Activated CD8-positive, alpha-beta memory T cell treated with anti-CD3 and anti-CD28 coated beads, Interleukin-2, amount 50 U/mL, for 48 hours (primary cell): ENCODE measurements around the gene NR6A1.

Experiments
- DNase-seq: peaks from one replicate; pipeline ENCODE4 v3.0.0-alpha.2; 2020

The NR6A1 gene

GRCh38 chr9:124795881-124796431 lies 24.8 kb upstream of the NR6A1 start:
- no peak for DNase-seq

GRCh38 chr9:124794902-124795491 lies 23.9 kb upstream of the NR6A1 start:
- DNase-seq: no peak

- no peak for DNase-seq
Observed at GRCh38 chr9:124793015-124793541, 22.0 kb upstream of the NR6A1 start.

- no peak for DNase-seq
Observed at GRCh38 chr9:124792257-124793014, 21.3 kb upstream of the NR6A1 start.

- DNase-seq: no peak
Observed at GRCh38 chr9:124790801-124791505, 19.8 kb upstream of the NR6A1 start.

GRCh38 chr9:124790301-124790700 lies 19.2 kb upstream of the NR6A1 start:
- DNase-seq: no peak

GRCh38 chr9:124789531-124789930 lies 18.4 kb upstream of the NR6A1 start:
- DNase-seq: no peak

GRCh38 chr9:124788542-124789217 lies 17.6 kb upstream of the NR6A1 start:
- DNase-seq: no peak

- DNase-seq: peak; percentile 23
Observed at GRCh38 chr9:124786881-124787573, 15.9 kb upstream of the NR6A1 start.

- DNase-seq: no peak
Observed at GRCh38 chr9:124784509-124784908, 13.4 kb upstream of the NR6A1 start.

- DNase-seq: peak; percentile 10
Observed at GRCh38 chr9:124783830-124784229, 12.7 kb upstream of the NR6A1 start.

GRCh38 chr9:124782661-124783574 lies 11.8 kb upstream of the NR6A1 start:
- peak; percentile 39 for DNase-seq

- DNase-seq: no peak
Observed at GRCh38 chr9:124781967-124782660, 11.0 kb upstream of the NR6A1 start.

- DNase-seq: peak; percentile 45
Observed at GRCh38 chr9:124780757-124781151, 9.6 kb upstream of the NR6A1 start.

GRCh38 chr9:124780060-124780756 lies 9.1 kb upstream of the NR6A1 start:
- peak; percentile 46 for DNase-seq

GRCh38 chr9:124779368-124780059 lies 8.4 kb upstream of the NR6A1 start:
- no peak for DNase-seq

GRCh38 chr9:124778575-124779367 lies 7.7 kb upstream of the NR6A1 start:
- DNase-seq: peak; percentile 39

GRCh38 chr9:124776954-124777648 lies 6.0 kb upstream of the NR6A1 start, which contains the start of gene OLFML2A:
Gene OLFML2A (plus strand): TSS chr9:124777133. CDS start chr9:124777271, 138 bp downstream.
- DNase-seq: peak; percentile 63
